HG03520 (cell line): Measurements from ENCODE around the gene BBS9.
"Not testable (repeated sequence)": the region's sequence is repeated elsewhere in the genome, so short reads cannot be mapped to it uniquely, and the experiment has no call there.

Source experiments
- ATAC-seq: cut with Tn5 transposase; IDR thresholded peaks from one replicate; pipeline ENCODE4 v1.9.1; 2021; ENCODE audit warnings: mild to moderate bottlenecking, moderate library complexity; ENCODE audit not compliant: unreplicated experiment

BBS9 gene

GRCh38 chr7:33262476-33262875 lies 133.1 kb downstream of the BBS9 start:
- no peak for ATAC-seq

- not testable (repeated sequence) for ATAC-seq
Observed at GRCh38 chr7:33271839-33272371, 142.5 kb downstream of the BBS9 start.

GRCh38 chr7:33273356-33273755 lies 144.0 kb downstream of the BBS9 start:
- no peak for ATAC-seq

- ATAC-seq, result no peak
Observed at GRCh38 chr7:33276325-33276724, 147.0 kb downstream of the BBS9 start.

GRCh38 chr7:33276729-33277128 lies 147.4 kb downstream of the BBS9 start:
- no peak for ATAC-seq

GRCh38 chr7:33278095-33278494 lies 148.7 kb downstream of the BBS9 start:
- no peak for ATAC-seq

- ATAC-seq, result no peak
Observed at GRCh38 chr7:33286501-33286900, 157.1 kb downstream of the BBS9 start.

- no peak for ATAC-seq
Observed at GRCh38 chr7:33287738-33288137, 158.4 kb downstream of the BBS9 start.

GRCh38 chr7:33298848-33299247 lies 169.5 kb downstream of the BBS9 start:
- ATAC-seq, result no peak

- no peak for ATAC-seq
Observed at GRCh38 chr7:33299425-33299824, 170.1 kb downstream of the BBS9 start.

- no peak for ATAC-seq
Observed at GRCh38 chr7:33300131-33300530, 170.8 kb downstream of the BBS9 start.

- ATAC-seq, result no peak
Observed at GRCh38 chr7:33300742-33301141, 171.4 kb downstream of the BBS9 start.

GRCh38 chr7:33303978-33304557 lies 174.7 kb downstream of the BBS9 start:
- not testable (repeated sequence) for ATAC-seq

- no peak for ATAC-seq
Observed at GRCh38 chr7:33307205-33307604, 177.8 kb downstream of the BBS9 start.

GRCh38 chr7:33310546-33310945 lies 181.2 kb downstream of the BBS9 start:
- ATAC-seq, result no peak

- no peak for ATAC-seq
Observed at GRCh38 chr7:33325754-33326484, 196.6 kb downstream of the BBS9 start.

- ATAC-seq, result no peak
Observed at GRCh38 chr7:33326485-33326848, 197.1 kb downstream of the BBS9 start.

- ATAC-seq, result no peak
Observed at GRCh38 chr7:33327427-33327826, 198.1 kb downstream of the BBS9 start.

- ATAC-seq, result no peak
Observed at GRCh38 chr7:33334349-33334748, 205.0 kb downstream of the BBS9 start.

GRCh38 chr7:33336820-33337219 lies 207.5 kb downstream of the BBS9 start:
- no peak for ATAC-seq

GRCh38 chr7:33339074-33339790 lies 209.9 kb downstream of the BBS9 start:
- no peak for ATAC-seq

GRCh38 chr7:33346055-33346454 lies 216.7 kb downstream of the BBS9 start:
- ATAC-seq, result no peak
